ENCODE data around the gene TRPC5OS. TPM values are rescaled to one million over a fixed set of nuclear protein-coding genes. Genes with fewer than 3 reads are reported as not detected.

Gene TRPC5OS
- total RNA-seq, 1 experiment from 2014 or later = not detected

DNA sequence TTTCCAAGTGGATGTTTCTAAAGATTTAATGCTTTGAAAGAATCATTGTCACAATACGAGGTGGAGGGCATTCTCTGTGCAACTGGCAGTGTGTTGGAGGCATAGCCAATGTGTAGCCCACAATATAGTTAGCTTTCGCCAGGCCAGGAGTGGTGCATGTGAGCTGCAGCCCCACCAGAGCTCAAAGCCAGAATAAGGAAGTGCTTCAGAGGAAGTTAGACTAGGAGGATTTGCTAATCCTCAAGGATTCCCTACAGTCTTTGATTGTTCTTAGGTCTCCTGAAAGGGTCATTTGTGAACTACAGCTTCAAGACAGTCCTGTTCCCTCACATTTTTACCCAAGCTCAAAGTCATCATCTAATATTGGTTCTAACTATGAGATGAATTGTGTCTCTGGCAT lies 16.4 kb downstream of the TRPC5OS start:
- DNase-seq = no peak
- ChIA-PET POLR2A (ENCODE audit: unreplicated experiment) (no interaction called here), CTCF (interaction anchor here (0.6 kb wide), 1 partner anchor 429 kb away, joined by 3 read pairs; no protein-coding TSS in a partner anchor)
- Histone ChIP-seq H3F3A (ENCODE audit: insufficient read depth, low read depth) (no peaks in the 10 kb centered on the region), H3K4me1 (replicated peaks; ENCODE audit: insufficient read depth) (no peaks in the 10 kb centered on the region), H3K4me2 (no peak overlapping the region), H3K36me3 (ENCODE audit: low read depth) (no peaks in the 10 kb centered on the region), H3K27ac (no peak overlapping the region), H3K4me3 (no peak overlapping the region), H3K9me2 (ENCODE audit: insufficient read depth) (peaks cover 4% of the 10 kb centered on the region; the same call in 1 of the 2 replicates), H3K9me3 (ENCODE audit: insufficient read depth, low read depth) (no peaks in the 10 kb centered on the region), H2AFZ (no peak overlapping the region), H3K27me3 (ENCODE audit: insufficient read depth, low read depth) (no peaks in the 10 kb centered on the region), H3K79me2 (ENCODE audit: low read depth) (no peaks in the 10 kb centered on the region), H4K20me1 (ENCODE audit: insufficient read depth) (no peaks in the 10 kb centered on the region)
- intact Hi-C loops (cut with micrococcal nuclease; ENCODE audit: unreplicated experiment) = no loop called here
- TF ChIP-seq, protein P1, sequence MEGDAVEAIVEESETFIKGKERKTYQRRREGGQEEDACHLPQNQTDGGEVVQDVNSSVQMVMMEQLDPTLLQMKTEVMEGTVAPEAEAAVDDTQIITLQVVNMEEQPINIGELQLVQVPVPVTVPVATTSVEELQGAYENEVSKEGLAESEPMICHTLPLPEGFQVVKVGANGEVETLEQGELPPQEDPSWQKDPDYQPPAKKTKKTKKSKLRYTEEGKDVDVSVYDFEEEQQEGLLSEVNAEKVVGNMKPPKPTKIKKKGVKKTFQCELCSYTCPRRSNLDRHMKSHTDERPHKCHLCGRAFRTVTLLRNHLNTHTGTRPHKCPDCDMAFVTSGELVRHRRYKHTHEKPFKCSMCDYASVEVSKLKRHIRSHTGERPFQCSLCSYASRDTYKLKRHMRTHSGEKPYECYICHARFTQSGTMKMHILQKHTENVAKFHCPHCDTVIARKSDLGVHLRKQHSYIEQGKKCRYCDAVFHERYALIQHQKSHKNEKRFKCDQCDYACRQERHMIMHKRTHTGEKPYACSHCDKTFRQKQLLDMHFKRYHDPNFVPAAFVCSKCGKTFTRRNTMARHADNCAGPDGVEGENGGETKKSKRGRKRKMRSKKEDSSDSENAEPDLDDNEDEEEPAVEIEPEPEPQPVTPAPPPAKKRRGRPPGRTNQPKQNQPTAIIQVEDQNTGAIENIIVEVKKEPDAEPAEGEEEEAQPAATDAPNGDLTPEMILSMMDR (conservative IDR thresholded peaks at IDR 0.05) = no peak
- no peak for TF ChIP-seq EZH2 (IDR thresholded peaks at IDR 0.05; ENCODE audit: low read depth)
- BruUV-seq (replicated peaks) = no TSS peak

DNA sequence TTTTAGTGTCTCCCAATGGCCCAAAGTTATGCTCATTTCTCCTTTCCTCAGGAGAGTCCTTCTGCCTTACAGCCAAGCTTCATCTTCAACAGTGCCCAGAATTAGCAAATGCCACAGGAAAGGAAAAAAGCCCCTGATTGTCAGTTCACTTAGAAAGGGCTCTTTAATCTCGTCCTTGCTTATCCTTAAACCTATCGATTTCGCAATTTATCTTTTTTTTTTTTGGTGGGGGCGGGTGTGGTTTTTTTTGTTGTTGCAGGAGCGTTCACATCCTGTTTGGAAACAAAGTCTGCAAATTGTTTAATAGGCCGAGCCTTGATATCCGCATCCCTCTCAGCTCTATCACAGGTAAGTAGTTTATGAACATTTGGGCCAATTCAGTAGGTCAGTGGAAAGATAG lies 20.2 kb downstream of the TRPC5OS start:
- Histone ChIP-seq H4K20me1 (ENCODE audit: insufficient read depth) (no peaks in the 10 kb centered on the region), H3K9me3 (ENCODE audit: insufficient read depth, low read depth) (no peaks in the 10 kb centered on the region), H3K4me1 (replicated peaks; ENCODE audit: insufficient read depth) (no peaks in the 10 kb centered on the region), H3K79me2 (ENCODE audit: low read depth) (no peaks in the 10 kb centered on the region), H2AFZ (no peak overlapping the region), H3K4me2 (no peak overlapping the region), H3K9me2 (ENCODE audit: insufficient read depth) (peaks cover 4% of the 10 kb centered on the region; the same call in 1 of the 2 replicates), H3K4me3 (no peak overlapping the region), H3K27ac (no peak overlapping the region), H3F3A (ENCODE audit: insufficient read depth, low read depth) (no peaks in the 10 kb centered on the region), H3K36me3 (ENCODE audit: low read depth) (no peaks in the 10 kb centered on the region), H3K27me3 (ENCODE audit: insufficient read depth, low read depth) (no peaks in the 10 kb centered on the region)
- BruUV-seq (replicated peaks) = no TSS peak
- POLR2A ChIA-PET (ENCODE audit: unreplicated experiment) = no interaction called here
- DNase-seq = no peak
- TF ChIP-seq, protein P1 (conservative IDR thresholded peaks at IDR 0.05) = no peak
- CTCF ChIA-PET = interaction anchor here (0.7 kb wide), 1 partner anchor 26 kb away, joined by 6 read pairs; no protein-coding TSS in a partner anchor
- intact Hi-C loops (cut with micrococcal nuclease; ENCODE audit: unreplicated experiment) = no loop called here

DNA sequence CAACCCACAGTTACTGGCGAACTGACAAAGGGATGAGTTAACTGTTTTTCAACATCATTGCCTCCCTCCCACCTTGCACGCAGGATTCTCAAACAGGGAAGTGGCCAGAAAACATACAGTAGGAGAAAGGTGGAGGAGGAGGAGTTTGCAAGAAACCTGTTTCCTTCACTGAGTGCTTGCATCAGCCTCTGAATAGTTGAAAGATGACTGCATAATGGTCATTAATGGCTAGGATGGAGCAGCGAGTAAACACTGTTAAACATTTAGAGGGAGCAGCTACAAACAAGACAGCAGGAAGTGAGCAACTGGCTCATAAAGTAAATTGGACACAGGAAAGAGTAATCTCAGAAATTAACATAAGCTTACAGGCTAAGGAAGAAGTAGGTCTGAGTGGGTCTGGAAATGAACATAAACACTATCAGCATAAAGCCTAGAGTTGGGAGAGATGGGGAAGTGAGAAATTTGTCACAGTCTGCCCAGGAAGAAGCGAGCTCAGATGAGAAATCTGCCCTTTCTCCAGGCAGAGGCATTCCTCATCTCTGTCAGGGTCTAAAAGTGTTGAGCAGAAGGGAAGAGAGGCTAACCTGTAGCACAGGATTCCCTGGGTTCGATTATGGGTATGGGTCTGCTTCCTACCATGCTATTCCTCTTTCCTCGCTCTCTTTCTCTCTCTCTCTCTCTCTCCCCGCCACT lies 38.6 kb downstream of the TRPC5OS start:
- intact Hi-C loops (cut with micrococcal nuclease; ENCODE audit: unreplicated experiment) = no loop called here
- BruUV-seq (replicated peaks) = no TSS peak
- TF ChIP-seq EZH2 (IDR thresholded peaks at IDR 0.05; ENCODE audit: low read depth) = no peak
- TF ChIP-seq, protein P1 (conservative IDR thresholded peaks at IDR 0.05) = no peak
- no peaks in the 10 kb centered on the region for H3K27me3 ChIP-seq (ENCODE audit: insufficient read depth, low read depth)
- H3K4me2 ChIP-seq = peak overlapping the region; percentile 49
- peak overlapping the region; percentile 95 for H3K27ac ChIP-seq
- H3K4me3 ChIP-seq = no peak overlapping the region
- H3K36me3 ChIP-seq (ENCODE audit: low read depth) = no peaks in the 10 kb centered on the region
- CTCF ChIA-PET = no interaction called here
- H3K9me3 ChIP-seq (ENCODE audit: insufficient read depth, low read depth) = no peaks in the 10 kb centered on the region
- no peaks in the 10 kb centered on the region for H3K79me2 ChIP-seq (ENCODE audit: low read depth)
- POLR2A ChIA-PET (ENCODE audit: unreplicated experiment) = interaction anchor here (0.6 kb wide), 2 partner anchors 904 to 926 kb away, joined by 3 to 21 read pairs; partner anchors contain the start of gene AMOT
- peaks cover 21% of the 10 kb centered on the region for H3K4me1 ChIP-seq (replicated peaks; ENCODE audit: insufficient read depth)
- H2AFZ ChIP-seq = peak overlapping the region; percentile 70
- H3F3A ChIP-seq (ENCODE audit: insufficient read depth, low read depth) = peaks cover 17% of the 10 kb centered on the region
- H3K9me2 ChIP-seq (ENCODE audit: insufficient read depth) = no peaks in the 10 kb centered on the region
- peak; percentile 12 to 95 for DNase-seq
- no peaks in the 10 kb centered on the region for H4K20me1 ChIP-seq (ENCODE audit: insufficient read depth)
